GM12864 (cell line): ENCODE results near the gene CHN2.

Source experiments
- DNase-seq: peaks from one replicate; pipeline ENCODE4 v3.0.0-alpha.2; 2011; ENCODE audit warnings: low read depth
- H3K4me3 ChIP-seq: 2 replicates; pipeline ENCODE4 v1.5.1; 2011; ENCODE audit warnings: mild to moderate bottlenecking, low read depth, low read length, control low read depth
- TF ChIP-seq, protein P1 (sequence below): IDR thresholded peaks from 2 replicates; pipeline ENCODE4 v1.5.1; 2011; ENCODE audit warnings: low read depth, mild to moderate bottlenecking, moderate library complexity, low read length, control low read depth, inconsistent platforms; ENCODE audit errors: missing control alignments

Gene CHN2

DNA sequence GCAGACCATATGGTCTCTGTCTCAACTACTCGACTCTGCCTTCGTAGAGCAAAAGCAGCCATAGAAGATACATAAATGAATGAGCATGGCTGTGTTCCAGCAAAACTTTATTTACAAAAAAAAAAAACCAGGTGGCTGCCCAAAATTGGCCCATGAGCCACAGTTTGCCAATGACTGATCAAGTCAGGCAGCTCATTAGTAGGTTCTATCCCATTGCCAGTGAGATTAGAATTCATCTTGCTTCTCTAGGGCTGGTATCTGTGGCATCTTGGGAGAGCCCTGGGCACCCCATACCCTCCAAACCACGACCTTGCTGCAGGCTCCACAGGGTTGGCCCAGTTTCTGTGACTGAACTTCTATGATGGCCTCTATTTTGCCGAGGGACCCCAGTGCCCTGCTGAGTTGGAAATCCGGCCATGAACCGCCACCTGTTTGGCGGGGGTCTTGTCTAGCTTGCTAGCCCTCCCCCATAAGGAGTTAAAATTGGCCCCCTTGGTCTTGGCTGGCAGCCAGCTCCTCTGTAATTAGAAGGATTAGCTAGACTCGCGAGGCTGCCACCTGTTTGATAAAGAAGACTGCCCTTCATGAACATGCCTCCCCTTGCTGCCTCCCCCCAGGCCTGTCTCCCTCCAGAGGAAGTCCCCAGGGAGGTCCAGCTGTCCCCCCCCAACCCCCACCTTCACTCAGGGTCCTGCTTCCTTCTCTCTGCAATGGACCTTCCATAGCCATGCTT lies 83.9 kb downstream of the CHN2 start:
- no peak for DNase-seq
- TF ChIP-seq, protein P1, sequence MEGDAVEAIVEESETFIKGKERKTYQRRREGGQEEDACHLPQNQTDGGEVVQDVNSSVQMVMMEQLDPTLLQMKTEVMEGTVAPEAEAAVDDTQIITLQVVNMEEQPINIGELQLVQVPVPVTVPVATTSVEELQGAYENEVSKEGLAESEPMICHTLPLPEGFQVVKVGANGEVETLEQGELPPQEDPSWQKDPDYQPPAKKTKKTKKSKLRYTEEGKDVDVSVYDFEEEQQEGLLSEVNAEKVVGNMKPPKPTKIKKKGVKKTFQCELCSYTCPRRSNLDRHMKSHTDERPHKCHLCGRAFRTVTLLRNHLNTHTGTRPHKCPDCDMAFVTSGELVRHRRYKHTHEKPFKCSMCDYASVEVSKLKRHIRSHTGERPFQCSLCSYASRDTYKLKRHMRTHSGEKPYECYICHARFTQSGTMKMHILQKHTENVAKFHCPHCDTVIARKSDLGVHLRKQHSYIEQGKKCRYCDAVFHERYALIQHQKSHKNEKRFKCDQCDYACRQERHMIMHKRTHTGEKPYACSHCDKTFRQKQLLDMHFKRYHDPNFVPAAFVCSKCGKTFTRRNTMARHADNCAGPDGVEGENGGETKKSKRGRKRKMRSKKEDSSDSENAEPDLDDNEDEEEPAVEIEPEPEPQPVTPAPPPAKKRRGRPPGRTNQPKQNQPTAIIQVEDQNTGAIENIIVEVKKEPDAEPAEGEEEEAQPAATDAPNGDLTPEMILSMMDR: no peak
- no peak overlapping the region for H3K4me3 ChIP-seq

DNA sequence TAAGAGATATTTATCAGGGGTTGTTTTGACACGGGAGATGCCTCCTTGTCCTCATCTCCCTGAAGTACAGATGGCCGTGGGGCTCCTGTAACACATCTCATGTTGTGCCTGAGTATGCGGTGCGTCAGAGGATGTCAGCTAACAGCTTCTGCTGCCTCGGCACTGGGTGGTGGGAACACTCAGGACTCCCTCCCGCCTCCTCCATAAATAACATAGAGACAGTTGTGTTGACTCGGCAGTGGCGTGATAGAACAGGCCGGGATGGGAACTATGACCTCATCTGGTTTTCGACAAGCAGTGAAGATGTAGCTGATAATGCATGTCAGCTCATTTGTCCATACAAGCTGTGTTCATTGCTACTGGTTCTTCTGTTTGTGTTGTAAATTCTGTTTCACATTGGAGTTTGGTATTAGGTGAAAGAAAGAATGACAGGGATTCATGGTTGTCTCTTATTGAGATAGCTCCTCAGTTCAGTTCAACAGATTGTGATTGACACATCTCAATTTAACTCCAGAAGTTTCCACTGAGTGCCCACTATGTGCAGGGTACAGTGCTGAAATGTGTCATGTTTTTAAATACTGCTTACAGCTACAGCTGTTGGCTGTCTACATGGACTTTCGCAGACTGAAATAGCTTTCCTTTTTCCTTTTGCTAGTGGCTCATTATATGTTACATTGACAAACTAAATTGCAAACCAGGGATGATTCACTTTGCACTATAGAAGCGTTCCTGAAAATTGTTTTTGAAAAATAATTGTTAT lies 87.4 kb downstream of the CHN2 start:
- TF ChIP-seq, protein P1: no peak
- no peak for DNase-seq
- H3K4me3 ChIP-seq: no peak overlapping the region

DNA sequence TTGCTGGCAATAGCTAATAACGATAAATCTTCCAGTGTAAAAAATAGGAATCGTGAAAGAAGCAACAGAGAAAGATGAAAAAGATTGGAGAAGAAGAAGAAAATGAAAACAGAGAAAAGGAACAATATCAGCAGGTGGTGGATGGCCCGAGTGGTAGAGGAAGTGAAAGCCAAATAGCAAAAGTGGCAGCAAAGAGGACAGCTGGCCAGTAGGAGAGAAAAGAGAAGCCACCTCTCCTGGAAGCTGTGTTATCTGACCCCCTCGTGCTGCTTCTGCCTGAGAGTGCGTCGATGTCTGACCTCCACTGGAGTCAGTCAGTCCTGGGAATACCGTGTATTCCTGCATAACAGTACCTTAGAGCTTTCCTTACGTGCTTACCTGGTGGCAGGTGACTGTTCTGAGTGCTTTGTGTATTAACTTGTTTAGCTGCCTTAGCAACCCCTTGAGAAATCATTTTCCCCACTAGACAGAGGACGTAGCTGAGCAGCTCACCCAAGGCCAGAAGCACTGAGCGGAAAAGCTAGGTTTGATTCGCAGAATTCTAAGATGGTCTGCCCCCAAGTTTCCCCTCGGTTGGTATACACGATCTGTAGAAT lies 88.3 kb downstream of the CHN2 start:
- no peak for DNase-seq
- H3K4me3 ChIP-seq: no peak overlapping the region
- TF ChIP-seq, protein P1: no peak

DNA sequence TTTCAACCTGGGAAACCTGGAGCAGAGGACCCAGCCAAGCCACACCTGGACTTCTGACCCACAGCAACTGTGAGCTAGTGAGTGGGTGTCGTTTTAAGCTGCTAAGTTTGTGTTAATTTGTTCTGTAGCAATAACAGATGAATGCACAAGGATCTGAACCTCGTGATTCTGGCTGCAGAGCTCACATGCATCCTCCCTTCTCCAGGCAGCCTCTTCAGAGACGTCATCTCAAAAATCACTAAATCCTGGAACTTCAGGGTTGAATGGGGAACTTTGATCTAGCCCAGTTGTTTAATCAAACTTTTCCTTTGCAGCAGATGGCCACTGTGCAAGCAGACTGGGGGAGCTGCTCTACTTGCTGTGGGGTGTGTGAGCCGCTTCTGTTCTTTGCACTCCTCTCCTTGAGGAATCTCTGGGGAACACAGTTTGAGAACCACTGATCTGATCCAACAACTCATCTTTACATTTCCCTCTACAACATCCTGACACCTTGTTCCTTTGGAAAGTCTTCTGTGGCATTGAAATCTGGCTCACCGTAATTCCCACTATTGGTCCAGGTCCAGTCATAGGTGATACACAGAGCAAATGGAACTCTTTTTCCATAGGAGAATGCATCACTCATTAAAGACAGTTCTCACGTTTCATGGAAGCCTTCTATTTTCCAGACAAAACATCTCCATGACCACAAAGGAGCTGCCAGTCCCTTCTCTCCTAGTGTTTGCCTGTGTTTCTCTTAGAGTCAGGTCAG lies 90.3 kb downstream of the CHN2 start:
- TF ChIP-seq, protein P1: no peak
- no peak for DNase-seq
- no peak overlapping the region for H3K4me3 ChIP-seq

DNA sequence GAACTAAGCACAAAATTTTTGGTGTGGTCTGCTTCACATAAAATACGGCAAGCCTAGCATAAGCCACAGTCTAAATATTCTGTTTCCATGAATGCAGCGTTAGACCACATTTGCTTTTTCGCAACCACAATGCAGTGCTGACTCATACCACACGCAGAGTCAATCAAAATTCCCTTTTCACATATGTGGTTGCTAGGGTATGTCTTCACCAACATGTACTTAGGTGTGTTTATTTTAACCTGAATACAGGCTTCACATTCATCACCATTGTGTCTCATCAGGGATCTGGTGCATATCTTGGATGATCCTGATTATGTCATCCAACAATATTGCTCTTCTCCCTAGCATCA lies 90.8 kb downstream of the CHN2 start:
- TF ChIP-seq, protein P1: no peak
- DNase-seq: peak; percentile 24
- H3K4me3 ChIP-seq: no peak overlapping the region

DNA sequence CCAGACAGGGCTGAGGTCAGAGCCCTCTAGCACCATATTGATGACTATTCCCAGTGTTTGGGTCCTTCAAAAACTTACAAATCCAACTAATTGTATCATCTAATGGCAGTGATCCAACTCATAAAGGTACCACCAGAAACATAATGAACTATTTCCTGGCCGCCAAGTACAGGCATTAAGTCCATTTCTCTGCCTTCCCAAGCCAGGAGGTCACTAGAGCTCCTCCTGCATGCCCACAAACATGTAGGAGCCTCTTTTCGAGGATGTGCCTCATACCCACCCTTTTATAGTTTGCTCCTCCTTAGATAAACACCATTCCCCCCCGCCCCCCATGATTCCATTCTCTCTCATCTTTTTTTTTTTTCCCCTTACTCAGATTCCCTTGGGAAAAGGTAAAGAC lies 91.3 kb downstream of the CHN2 start:
- H3K4me3 ChIP-seq: no peak overlapping the region
- TF ChIP-seq, protein P1: no peak
- DNase-seq: no peak
